IMR-90 (cell line): ENCODE measurements around the gene EML6. TPM values are rescaled to one million over a fixed set of nuclear protein-coding genes. Genes with fewer than 3 reads are reported as not detected.

Experiments used
- ATAC-seq: fragments of 200-7000 bp; cut with Tn5 transposase; 2 replicates; pipeline ENCODE4 v1.9.1; 2020; ENCODE audit warnings: low read depth, mild to moderate bottlenecking, moderate library complexity
- BruUV-seq: library from RNA; stranded (reverse); fragments of 400-500 nt; replicated peaks from 2 replicates; lab custom pipeline; 2021; lab: Mats Ljungman, UMichigan
- CTCF ChIA-PET: fragments of 300-600 bp; formaldehyde crosslinking; extraction: SDS; loops from one replicate; lab custom pipeline; 2021; ENCODE audit warnings: antibody characterized with exemption; lab: Yijun Ruan, JAX
- POLR2A ChIA-PET: fragments of 300-600 bp; sonication (Branson Sonifier 250); formaldehyde crosslinking; loops from one replicate; lab custom pipeline; 2022; ENCODE audit warnings: antibody characterized with exemption; ENCODE audit not compliant: unreplicated experiment; lab: Charles Lee
- DNase-seq: peaks from one replicate; pipeline ENCODE4 v3.0.0; 2013
- H2AFZ ChIP-seq: replicated peaks from 2 replicates; pipeline ENCODE3; 2013; ENCODE audit warnings: low read length, mild to moderate bottlenecking; ENCODE audit not compliant: poor library complexity
- H2AK5ac ChIP-seq: 2 replicates; pipeline ENCODE4 v1.6.1; 2013; ENCODE audit warnings: low read depth, low read length, inconsistent platforms
- H2AK9ac ChIP-seq: replicated peaks from 2 replicates; pipeline ENCODE3; 2013; ENCODE audit warnings: mild to moderate bottlenecking, low read depth, low read length, moderate library complexity; ENCODE audit not compliant: poor library complexity
- H2BK120ac ChIP-seq: 2 replicates; pipeline ENCODE4 v1.6.1; 2013; ENCODE audit warnings: low read depth, low read length, inconsistent platforms
- H2BK15ac ChIP-seq: 3 replicates; pipeline ENCODE4 v1.6.1; 2013; ENCODE audit warnings: low read depth, low read length, inconsistent platforms
- H2BK20ac ChIP-seq: 2 replicates; pipeline ENCODE4 v1.6.1; 2013; ENCODE audit warnings: low read depth, mild to moderate bottlenecking, inconsistent platforms, low read length, moderate library complexity
- H2BK5ac ChIP-seq: 2 replicates; pipeline ENCODE4 v1.6.1; 2013; ENCODE audit warnings: mild to moderate bottlenecking, low read depth, low read length, inconsistent platforms; ENCODE audit not compliant: poor library complexity, severe bottlenecking
- H3K14ac ChIP-seq: replicated peaks from 2 replicates; pipeline ENCODE4 v1.6.1; 2013; ENCODE audit warnings: low read depth, low read length, inconsistent platforms
- H3K18ac ChIP-seq: 2 replicates; pipeline ENCODE4 v1.6.1; 2013; ENCODE audit warnings: low read depth, low read length, control low read depth
- H3K23ac ChIP-seq: 2 replicates; pipeline ENCODE4 v1.6.1; 2013; ENCODE audit warnings: low read depth, low read length, inconsistent platforms
- H3K27ac ChIP-seq: 2 replicates; pipeline ENCODE4 v1.5.1; 2013; ENCODE audit warnings: mild to moderate bottlenecking, control low read depth, low read length; ENCODE audit not compliant: insufficient read depth
- H3K27me3 ChIP-seq: 2 replicates; pipeline ENCODE4 v1.6.1; 2013; ENCODE audit warnings: low read length; ENCODE audit not compliant: control insufficient read depth, insufficient read depth
- H3K36me3 ChIP-seq: 2 replicates; pipeline ENCODE4 v1.6.1; 2013; ENCODE audit warnings: low read length, mixed read lengths; ENCODE audit not compliant: control insufficient read depth, insufficient read depth
- H3K4ac ChIP-seq: 2 replicates; pipeline ENCODE4 v1.6.1; 2013; ENCODE audit warnings: low read depth, low read length, inconsistent platforms
- H3K4me1 ChIP-seq: 2 replicates; pipeline ENCODE4 v1.6.1; 2013; ENCODE audit warnings: low read length, mixed read lengths; ENCODE audit not compliant: control insufficient read depth, insufficient read depth
- H3K4me2 ChIP-seq: 2 replicates; pipeline ENCODE4 v1.6.1; 2013; ENCODE audit warnings: low read depth, mild to moderate bottlenecking, control low read depth, low read length, moderate library complexity
- H3K4me3 ChIP-seq: 2 replicates; pipeline ENCODE4 v1.5.1; 2013; ENCODE audit warnings: low read depth, mild to moderate bottlenecking, control low read depth, low read length, moderate library complexity; ENCODE audit not compliant: insufficient read depth
- H3K56ac ChIP-seq: 2 replicates; pipeline ENCODE4 v1.6.1; 2013; ENCODE audit warnings: low read length, inconsistent platforms; ENCODE audit not compliant: insufficient read depth; ENCODE audit errors: extremely low read depth
- H3K79me1 ChIP-seq, 2 experiments: 2 replicates each; pipeline ENCODE4 v1.6.1; 2013; ENCODE audit warnings: low read length in 2 of 2, inconsistent platforms in 1 of 2, low read depth in 1 of 2
- H3K9ac ChIP-seq: 2 replicates; pipeline ENCODE4 v1.6.1; 2013; ENCODE audit warnings: low read depth, low read length, control low read depth
- H3K9me1 ChIP-seq: 2 replicates; pipeline ENCODE4 v1.6.1; 2013; ENCODE audit warnings: low read length, inconsistent platforms; ENCODE audit not compliant: insufficient read depth
- H3K9me3 ChIP-seq: 2 replicates; pipeline ENCODE4 v1.6.1; 2013; ENCODE audit warnings: low read length; ENCODE audit not compliant: control insufficient read depth, insufficient read depth
- H4K20me1 ChIP-seq: 2 replicates; pipeline ENCODE4 v1.6.1; 2013; ENCODE audit warnings: low read length, inconsistent platforms; ENCODE audit not compliant: insufficient read depth
- H4K5ac ChIP-seq: 2 replicates; pipeline ENCODE4 v1.6.1; 2013; ENCODE audit warnings: mild to moderate bottlenecking, low read depth, low read length, control low read depth
- H4K8ac ChIP-seq, 2 experiments: 2 replicates each; pipeline ENCODE4 v1.6.1; 2013; ENCODE audit warnings: low read depth in 2 of 2, low read length in 2 of 2, control low read depth in 1 of 2, inconsistent platforms in 1 of 2
- H4K91ac ChIP-seq: 2 replicates; pipeline ENCODE4 v1.6.1; 2013; ENCODE audit warnings: low read depth, low read length, inconsistent platforms; ENCODE audit not compliant: insufficient read depth
- CEBPB ChIP-seq: IDR thresholded peaks from 2 replicates; pipeline ENCODE4 v1.6.1; 2012; ENCODE audit warnings: low read depth, low read length, improper control_type of control experiment
- NFE2L2 ChIP-seq: fragments of 150-350 bp; IDR thresholded peaks from 2 replicates; pipeline ENCODE4 v1.6.1; 2016; ENCODE audit warnings: low read depth, mild to moderate bottlenecking, low read length
- POLR2A ChIP-seq: IDR thresholded peaks from 2 replicates; pipeline ENCODE4 v1.6.1; 2012; ENCODE audit warnings: mild to moderate bottlenecking, low read depth, low read length
- RAD21 ChIP-seq: IDR thresholded peaks from 2 replicates; pipeline ENCODE4 v1.6.1; 2012; ENCODE audit warnings: low read length, improper control_type of control experiment
- RCOR1 ChIP-seq: IDR thresholded peaks from 2 replicates; pipeline ENCODE4 v1.6.1; 2012; ENCODE audit warnings: mild to moderate bottlenecking, low read length, improper control_type of control experiment; ENCODE audit not compliant: insufficient replicate concordance
- WGBS, 2 experiments: methylation state at CpG; one replicate each; pipeline versions ENCODE4 v1.1.5 to v1.1.7; 2013; ENCODE audit warnings: missing lambda C conversion rate in 2 of 2; ENCODE audit not compliant: insufficient read length in 1 of 2; ENCODE audit errors: extremely low coverage in 2 of 2; 5-methylcytosine and 5-hydroxymethylcytosine counted together
- dilution Hi-C: fragments of 300-500 bp; cut with HindIII; formaldehyde crosslinking; loops from one replicate; pipeline ENCODE4 v1.14.3; 2018; ENCODE audit warnings: low sequenced_read_pairs; ENCODE audit not compliant: unreplicated experiment
- in situ Hi-C: fragments of 300-500 bp; cut with MboI; formaldehyde crosslinking; loops from 3 replicates; pipeline ENCODE4 v1.14.3; 2019; ENCODE audit warnings: low sequenced_read_pairs, inconsistent platforms, mixed read lengths
- intact Hi-C: fragments of 100-400 bp; cut with micrococcal nuclease; formaldehyde crosslinking; loops from 2 replicates; pipeline ENCODE4 v1.10.0; 2022
- polyA plus RNA-seq, 3 experiments: library from polyadenylated mRNA; depleted of rRNA; stranded (reverse); fragments of >200 nt; gene quantifications; 2 replicates each; pipeline ENCODE4 v1.2.3, GENCODE V29; 2012; ENCODE audit warnings: low replicate concordance in 1 of 3
- total RNA-seq: library from RNA; depleted of rRNA; stranded (reverse); fragments of >200 nt; gene quantifications from 2 replicates; pipeline ENCODE4 v1.2.3, GENCODE V29; 2012

Gene EML6
- total and polyA plus RNA-seq, 2 of the 4 experiments (the other 2 are of a cell fraction) = 0.18 to 0.19 TPM

- H2BK20ac ChIP-seq = no peak overlapping the region
- no peak overlapping the region for H2BK15ac ChIP-seq
- no peak overlapping the region for H3K9ac ChIP-seq
- H3K27ac ChIP-seq = no peak overlapping the region
- H2BK120ac ChIP-seq = no peak overlapping the region
- no TSS peak for BruUV-seq
- no peak overlapping the region for H4K8ac ChIP-seq
- ChIA-PET CTCF (interaction anchor here (0.6 to 1.0 kb wide), 3 partner anchors 11 to 229 kb away, joined by 3 to 4 read pairs (median 3); no protein-coding TSS in a partner anchor), POLR2A (no interaction called here)
- peaks cover 2% of the 10 kb centered on the region; the same call in 1 of the 2 replicates for H3K36me3 ChIP-seq
- H3K9me1 ChIP-seq = peaks cover 11% of the 10 kb centered on the region
- peaks cover 100% of the 10 kb centered on the region for H4K20me1 ChIP-seq
- H3K4me2 ChIP-seq = peak overlapping the region; percentile 58; the same call in 1 of the 2 replicates
- H2AK9ac ChIP-seq = no peak overlapping the region
- H2AFZ ChIP-seq = no peak overlapping the region
- no peak overlapping the region for H2AK5ac ChIP-seq
- H3K23ac ChIP-seq = no peak overlapping the region
- H4K5ac ChIP-seq = no peak overlapping the region
- intact Hi-C loops (no loop called here), dilution Hi-C loops (no loop called here), in situ Hi-C loops (no loop called here)
- H3K4me3 ChIP-seq = no peak overlapping the region
- WGBS, 2 experiments = no CpG with 5 or more reads among the region's 3 CpGs
- no peak overlapping the region for H3K14ac ChIP-seq
- peaks cover 0 to 37% of the 10 kb centered on the region in 2 experiments; a peak in 2 of 4 replicates for H3K79me1 ChIP-seq
- no peak overlapping the region for H3K18ac ChIP-seq
- no peaks in the 10 kb centered on the region for H3K9me3 ChIP-seq
- H3K27me3 ChIP-seq = no peaks in the 10 kb centered on the region
- H3K56ac ChIP-seq = no peak overlapping the region
- no peak overlapping the region for H4K91ac ChIP-seq
- DNase-seq (no peak), ATAC-seq (no peak)
- H3K4me1 ChIP-seq = peaks cover 10% of the 10 kb centered on the region
- TF ChIP-seq RAD21 (no peak), RCOR1 (no peak), NFE2L2 (no peak), CEBPB (no peak), POLR2A (no peak)
- no peak overlapping the region for H3K4ac ChIP-seq
- no peak overlapping the region for H2BK5ac ChIP-seq
Observed at GRCh38 chr2:54995553-54995952, 272.1 kb downstream of the EML6 start.
